H1 (cell line): ENCODE data around the gene AP5Z1. TPM values are rescaled to one million over a fixed set of nuclear protein-coding genes. Genes with fewer than 3 reads are reported as not detected.

ENCODE experiments used
- CTCF ChIA-PET: fragments of 300-600 bp; sonication (Branson Sonifier 250); formaldehyde crosslinking; loops from one replicate; lab custom pipeline; 2021; ENCODE audit not compliant: partially characterized antibody; lab: Charles Lee
- POLR2A ChIA-PET: fragments of 300-600 bp; sonication (Branson Sonifier 250); formaldehyde crosslinking; loops from one replicate; lab custom pipeline; 2021; ENCODE audit warnings: inconsistent platforms; ENCODE audit not compliant: partially characterized antibody; lab: Charles Lee
- DNase-seq, 2 experiments: peaks; one replicate each; pipeline versions ENCODE4 v3.0.0 to v3.0.0-alpha.2; 2010 to 2022; ENCODE audit warnings: low spot score in 2 of 2, low read depth in 1 of 2, mixed read lengths in 1 of 2
- FAIRE-seq: peaks from 2 replicates; lab custom pipeline; 2011; peaks lifted over from hg19 to GRCh38; lab: Jason Lieb, UNC
- H2AFZ ChIP-seq: 2 replicates; pipeline ENCODE4 v1.8.1; 2012; ENCODE audit warnings: low read length, inconsistent platforms
- H2AK5ac ChIP-seq: 2 replicates; pipeline ENCODE4 v1.6.1; 2013; ENCODE audit warnings: low read depth, low read length
- H2BK120ac ChIP-seq: replicated peaks from 2 replicates; pipeline ENCODE3; 2013; ENCODE audit warnings: low read depth, low read length, inconsistent platforms
- H2BK12ac ChIP-seq: 2 replicates; pipeline ENCODE4 v1.6.1; 2013; ENCODE audit warnings: low read depth, low read length
- H2BK15ac ChIP-seq: 2 replicates; pipeline ENCODE4 v1.6.1; 2013; ENCODE audit warnings: low read length
- H2BK20ac ChIP-seq: 2 replicates; pipeline ENCODE4 v1.6.1; 2013; ENCODE audit warnings: low read length
- H2BK5ac ChIP-seq: 2 replicates; pipeline ENCODE4 v1.6.1; 2013; ENCODE audit warnings: low read depth, low read length
- H3K14ac ChIP-seq: 2 replicates; pipeline ENCODE4 v1.6.1; 2013; ENCODE audit warnings: inconsistent platforms; ENCODE audit not compliant: insufficient read length
- H3K18ac ChIP-seq: 2 replicates; pipeline ENCODE4 v1.6.1; 2013; ENCODE audit warnings: low read length; ENCODE audit errors: extremely low read depth
- H3K23ac ChIP-seq: 2 replicates; pipeline ENCODE4 v1.6.1; 2013; ENCODE audit warnings: inconsistent platforms; ENCODE audit not compliant: insufficient read length
- H3K23me2 ChIP-seq: 2 replicates; pipeline ENCODE4 v1.6.1; 2013; ENCODE audit warnings: low read depth, low read length
- H3K27ac ChIP-seq: 2 replicates; pipeline ENCODE4 v1.6.1; 2011; ENCODE audit warnings: low read depth, low read length, inconsistent platforms
- H3K27me3 ChIP-seq, 4 experiments: replicated peaks in 1 of 4; 1 replicate in 1 of 4; 2 replicates in 3 of 4; pipeline versions ENCODE4 v1.6.1 to v1.8.1; 2011 to 2013; ENCODE audit warnings: low read length in 3 of 4, mild to moderate bottlenecking in 3 of 4, inconsistent platforms in 2 of 4, mixed read lengths in 2 of 4, moderate library complexity in 1 of 4; ENCODE audit not compliant: control insufficient read depth in 3 of 4, insufficient read depth in 3 of 4; ENCODE audit errors: extremely low read depth in 1 of 4
- H3K36me3 ChIP-seq, 4 experiments: 2 replicates each; pipeline versions ENCODE4 v1.6.1 to v1.8.1; 2011 to 2013; ENCODE audit warnings: mild to moderate bottlenecking in 4 of 4, low read length in 3 of 4, moderate library complexity in 2 of 4, control low read depth in 1 of 4, inconsistent platforms in 1 of 4; ENCODE audit not compliant: insufficient read depth in 4 of 4, control insufficient read depth in 2 of 4
- H3K4ac ChIP-seq: replicated peaks from 2 replicates; pipeline ENCODE3; 2013; ENCODE audit warnings: low read length, low read depth, mixed read lengths, inconsistent platforms; ENCODE audit not compliant: insufficient read length
- H3K4me1 ChIP-seq, 4 experiments: replicated peaks in 1 of 4; 1 replicate in 1 of 4; 2 replicates in 3 of 4; pipeline versions ENCODE4 v1.6.1 to v1.8.1; 2011 to 2013; ENCODE audit warnings: low read length in 3 of 4, inconsistent platforms in 2 of 4, mixed read lengths in 1 of 4; ENCODE audit not compliant: insufficient read depth in 4 of 4, control insufficient read depth in 3 of 4
- H3K4me2 ChIP-seq, 2 experiments: 2 replicates each; pipeline versions ENCODE4 v1.6.1 to v1.8.1; 2011 to 2013; ENCODE audit warnings: low read depth in 2 of 2, low read length in 2 of 2, control low read depth in 1 of 2, inconsistent platforms in 1 of 2, mild to moderate bottlenecking in 1 of 2; ENCODE audit not compliant: insufficient read depth in 1 of 2
- H3K4me3 ChIP-seq, 4 experiments: fragments of 200-600, 300-600 bp in 1 of 4; sonication (generic), shearing (Covaris generic), sonication (Bioruptor Twin) in 1 of 4; 2 replicates each; pipeline versions ENCODE4 v1.5.1 to v1.8.1; 2011 to 2016; ENCODE audit warnings: low read length in 4 of 4, low read depth in 3 of 4, control low read depth in 2 of 4, inconsistent platforms in 2 of 4, mild to moderate bottlenecking in 2 of 4, mixed read lengths in 1 of 4, moderate library complexity in 1 of 4; ENCODE audit not compliant: insufficient read depth in 2 of 4; ENCODE audit errors: extremely low read depth in 1 of 4
- H3K56ac ChIP-seq: replicated peaks from 2 replicates; pipeline ENCODE3; 2013; ENCODE audit warnings: low read depth, mild to moderate bottlenecking, mixed read lengths, low read length, inconsistent platforms; ENCODE audit not compliant: insufficient read length
- H3K79me1 ChIP-seq: 2 replicates; pipeline ENCODE4 v1.6.1; 2013; ENCODE audit warnings: low read depth, low read length, control low read depth
- H3K79me2 ChIP-seq, 2 experiments: 2 replicates each; pipeline versions ENCODE4 v1.6.1 to v1.8.1; 2012 to 2013; ENCODE audit warnings: low read length in 2 of 2, mild to moderate bottlenecking in 2 of 2, inconsistent platforms in 1 of 2; ENCODE audit not compliant: insufficient read depth in 2 of 2, control insufficient read depth in 1 of 2
- H3K9ac ChIP-seq, 4 experiments: replicated peaks in 1 of 4; 1 replicate in 1 of 4; 2 replicates in 3 of 4; pipeline versions ENCODE4 v1.6.1 to v1.8.1; 2011 to 2013; ENCODE audit warnings: low read depth in 3 of 4, low read length in 3 of 4, control low read depth in 2 of 4, mild to moderate bottlenecking in 2 of 4, moderate library complexity in 2 of 4, inconsistent platforms in 1 of 4; ENCODE audit errors: extremely low read depth in 1 of 4
- H3K9me3 ChIP-seq, 2 experiments: 2 replicates each; pipeline versions ENCODE4 v1.6.1 to v1.8.1; 2012 to 2013; ENCODE audit warnings: mild to moderate bottlenecking in 2 of 2, moderate library complexity in 2 of 2, control low read depth in 1 of 2, inconsistent platforms in 1 of 2, low read depth in 1 of 2, low read length in 1 of 2, mixed read lengths in 1 of 2; ENCODE audit not compliant: insufficient read depth in 2 of 2
- H4K20me1 ChIP-seq, 2 experiments: replicated peaks in 1 of 2; 2 replicates each; pipeline versions ENCODE3 to v1.8.1; 2011 to 2013; ENCODE audit warnings: inconsistent platforms in 2 of 2, low read length in 2 of 2, mild to moderate bottlenecking in 1 of 2; ENCODE audit not compliant: insufficient read depth in 2 of 2, control insufficient read depth in 1 of 2
- H4K5ac ChIP-seq: 2 replicates; pipeline ENCODE4 v1.6.1; 2013; ENCODE audit warnings: low read length, low read depth, mixed read lengths, inconsistent platforms; ENCODE audit not compliant: insufficient read length
- H4K8ac ChIP-seq: 2 replicates; pipeline ENCODE4 v1.8.0; 2013; ENCODE audit warnings: mild to moderate bottlenecking, moderate library complexity, low read length, inconsistent platforms; ENCODE audit not compliant: insufficient read depth; ENCODE audit errors: extremely low read depth
- H4K91ac ChIP-seq: replicated peaks from 2 replicates; pipeline ENCODE3; 2013; ENCODE audit warnings: low read length, mixed read lengths, inconsistent platforms; ENCODE audit not compliant: insufficient read length
- CTCF ChIP-seq, 3 experiments: IDR thresholded peaks; 1 replicate in 2 of 3; 2 replicates in 1 of 3; pipeline versions ENCODE4 v1.5.1 to v1.6.1; 2011; ENCODE audit warnings: low read length in 3 of 3, mild to moderate bottlenecking in 3 of 3, inconsistent platforms in 2 of 3, low read depth in 1 of 3, moderate library complexity in 1 of 3; ENCODE audit not compliant: insufficient read depth in 1 of 3; ENCODE audit errors: control extremely low read depth in 1 of 3
- MAFK ChIP-seq: IDR thresholded peaks from 2 replicates; pipeline ENCODE4 v1.6.1; 2012; ENCODE audit warnings: low read depth, mild to moderate bottlenecking, improper control_type of control experiment, low read length
- MAX ChIP-seq: IDR thresholded peaks from 2 replicates; pipeline ENCODE4 v1.6.1; 2012; ENCODE audit warnings: inconsistent platforms
- RNF2 ChIP-seq: fragments of 200-900, 300-1000 bp; sonication (generic); IDR thresholded peaks from 2 replicates; pipeline ENCODE4 v1.7.1; 2016; ENCODE audit warnings: borderline replicate concordance, low read depth, mild to moderate bottlenecking, antibody characterized with exemption, low read length; ENCODE audit not compliant: poor library complexity, severe bottlenecking; ENCODE audit errors: missing control alignments
- SP2 ChIP-seq: IDR thresholded peaks from 2 replicates; pipeline ENCODE4 v1.6.1; 2012; ENCODE audit warnings: mild to moderate bottlenecking, low read length, inconsistent platforms
- TCF12 ChIP-seq: IDR thresholded peaks from 2 replicates; pipeline ENCODE4 v1.6.1; 2011; ENCODE audit warnings: low read depth, mild to moderate bottlenecking, low read length
- WGBS, 2 experiments: shearing (Covaris generic) in 1 of 2; methylation state at CpG; one replicate each; pipeline versions ENCODE4 v1.1.6 to v1.1.7; 2013 to 2015; ENCODE audit warnings: low lambda C conversion rate in 2 of 2, mixed read lengths in 2 of 2, inconsistent platforms in 1 of 2, low coverage in 1 of 2, missing lambda C conversion rate in 1 of 2; ENCODE audit not compliant: insufficient replicate concordance in 2 of 2, insufficient coverage in 1 of 2, insufficient read length in 1 of 2; ENCODE audit errors: extremely low coverage in 1 of 2, missing lambda C conversion rate in 1 of 2; 5-methylcytosine and 5-hydroxymethylcytosine counted together
- polyA plus RNA-seq, 7 experiments: library from polyadenylated mRNA; depleted of rRNA in 3 of 7; stranded (reverse) in 5 of 7; unstranded in 2 of 7; fragments of >200 nt in 5 of 7; fragments of 200-250 nt in 2 of 7; gene quantifications; 1 replicate in 5 of 7; 2 replicates in 1 of 7; 4 replicates in 1 of 7; pipeline versions ENCODE4 v1.2.1 to v1.2.3, GENCODE V29; 2011 to 2013; ENCODE audit warnings: missing spikeins in 2 of 7, mixed read lengths in 2 of 7
- total RNA-seq: library from RNA; stranded (reverse); fragmentation: NEBNext Ultra II Directional; extraction: Animal tissue kit (Norgen Biotek cat#: 25700); gene quantifications from 2 replicates; pipeline ENCODE4 v1.2.1, GENCODE V29; 2021

Gene AP5Z1
- total and polyA plus RNA-seq, 2 of the 8 experiments (the other 6 are each of a cell fraction or from before 2014, with no cell fraction given): 24.0 to 24.7 TPM

- no peak overlapping the region for H4K5ac ChIP-seq
- H3K4me2 ChIP-seq: no peak overlapping the region
- no peak overlapping the region for H3K23ac ChIP-seq
- DNase-seq: no peak
- no peak overlapping the region for H3K9ac ChIP-seq
- H2BK20ac ChIP-seq: no peak overlapping the region
- H3K79me2 ChIP-seq: no peaks in the 10 kb centered on the region
- no peaks in the 10 kb centered on the region for H3K36me3 ChIP-seq
- no peak overlapping the region for H4K91ac ChIP-seq
- H3K27ac ChIP-seq: no peak overlapping the region
- no peaks in the 10 kb centered on the region for H3K4me1 ChIP-seq
- no peaks in the 10 kb centered on the region for H3K27me3 ChIP-seq
- no peak overlapping the region for H3K18ac ChIP-seq
- H3K23me2 ChIP-seq: no peaks in the 10 kb centered on the region
- H4K20me1 ChIP-seq: peaks cover 0 to 2% of the 10 kb centered on the region in 2 experiments
- H2BK120ac ChIP-seq: no peak overlapping the region
- H3K56ac ChIP-seq: no peak overlapping the region
- TF ChIP-seq CTCF (IDR thresholded peaks at IDR 0.05; ENCODE audit: control extremely low read depth in 1 of 3, insufficient read depth in 1 of 3, low read depth in 1 of 3, low read length in 3 of 3) (no peak), SP2 (no peak), MAX (no peak), RNF2 (no peak), TCF12 (no peak), MAFK (no peak)
- H2BK5ac ChIP-seq: no peak overlapping the region
- H3K79me1 ChIP-seq: no peaks in the 10 kb centered on the region
- H2AK5ac ChIP-seq: no peak overlapping the region
- H2BK15ac ChIP-seq: no peak overlapping the region
- ChIA-PET CTCF (interaction anchor here (0.6 to 3.1 kb wide), 4 partner anchors 11 to 168 kb away, joined by 3 to 15 read pairs (median 3); no protein-coding TSS in a partner anchor), POLR2A (no interaction called here)
- no peak overlapping the region for H3K4ac ChIP-seq
- FAIRE-seq: no peak
- no peak overlapping the region for H2AFZ ChIP-seq
- no peak overlapping the region for H3K4me3 ChIP-seq
- no peak overlapping the region for H3K14ac ChIP-seq
- no peak overlapping the region for H4K8ac ChIP-seq
- H3K9me3 ChIP-seq: no peaks in the 10 kb centered on the region
- H2BK12ac ChIP-seq: no peak overlapping the region
- 93% methylated on average over 34 of the region's 39 CpGs; no CpG with 5 or more reads in 1 of the 2 experiments for WGBS, 2 experiments
Measured at GRCh38 chr7:4819560-4820404, 44.4 kb downstream of the AP5Z1 start.
